OCI-LY3 (cell line): ENCODE results near the gene OPCML.

ENCODE experiments used
- CTCF ChIP-seq: fragments of 200-600, 300-600 bp; sonication (generic); IDR thresholded peaks from 2 replicates; pipeline ENCODE4 v1.5.1; 2014; ENCODE audit warnings: antibody characterized with exemption, low read length, low read depth
- EZH2phosphoT487 ChIP-seq: fragments of 200-600 bp; shearing (Covaris generic); IDR thresholded peaks from 2 replicates; pipeline ENCODE4 v1.6.1; 2018; ENCODE audit warnings: antibody characterized with exemption, mixed run types, low read depth

DNA sequence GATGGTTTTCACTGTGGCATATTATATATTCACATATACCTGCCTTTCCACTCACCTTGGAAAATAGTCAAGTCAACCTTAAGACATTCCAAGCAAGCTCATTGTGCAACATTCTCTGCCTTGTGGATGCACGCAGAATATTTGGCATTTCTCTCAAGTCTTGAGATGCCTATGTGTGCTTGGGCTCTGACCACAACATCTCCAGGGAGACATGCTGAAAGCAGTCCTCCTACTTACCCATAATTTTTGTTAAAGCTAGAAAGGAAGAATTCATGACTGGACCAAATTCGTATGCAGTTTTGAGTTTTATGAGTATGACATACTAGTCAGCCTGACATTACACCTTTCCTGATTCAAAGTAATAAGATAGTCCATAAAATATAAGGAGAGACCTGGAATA, 684.0 kb downstream of the OPCML start:
- TF ChIP-seq CTCF: no peak
- no peak for TF ChIP-seq EZH2phosphoT487
